Measurements from ENCODE around the gene DYRK1A.

DNA sequence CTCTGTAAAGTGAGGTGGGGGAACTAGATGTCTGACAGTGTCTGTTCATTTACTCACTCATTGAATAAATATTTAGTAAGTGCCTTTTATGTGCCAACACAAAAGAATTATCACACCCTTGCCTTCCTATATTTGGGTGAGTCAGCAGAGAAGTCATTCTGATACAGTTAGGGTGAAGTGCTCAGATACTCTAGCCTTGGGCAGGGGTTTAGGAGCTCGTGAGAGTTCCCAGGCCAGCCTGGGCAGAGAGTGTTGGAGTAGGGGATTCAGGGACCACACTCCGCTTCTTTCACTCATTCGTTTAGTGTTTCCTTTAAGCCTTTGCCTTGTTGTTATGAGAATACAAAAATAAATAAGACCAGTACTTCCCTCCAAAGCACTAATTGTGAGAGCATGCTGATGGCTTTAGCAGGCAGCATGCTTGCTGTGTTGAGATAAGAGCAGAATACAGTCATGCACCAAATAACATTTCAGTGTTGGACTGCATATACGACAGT is 83.9 kb downstream of the DYRK1A start:
- TF ChIP-seq CTCF (conservative IDR thresholded peaks at IDR 0.05; ENCODE audit: low read length) (no peak), EZH2phosphoT487 (IDR thresholded peaks at IDR 0.05; ENCODE audit: borderline replicate concordance, low read depth, low read length) (no peak)
